HG03469 (cell line): ENCODE measurements around the gene DCST1.
"Not testable (repeated sequence)": the region's sequence is repeated elsewhere in the genome, so short reads cannot be mapped to it uniquely, and the experiment has no call there.

ENCODE experiments used
- ATAC-seq: cut with Tn5 transposase; IDR thresholded peaks from one replicate; pipeline ENCODE4 v1.9.1; 2021; ENCODE audit warnings: mild to moderate bottlenecking, moderate library complexity, moderate number of reproducible peaks; ENCODE audit not compliant: unreplicated experiment

The DCST1 gene

GRCh38 chr1:155033524-155033923, at the start of gene DCST1, which contains the start of gene DCST2:
TSS of gene DCST1 (plus strand) at chr1:155033824. CDS start at chr1:155034037, 213 bp downstream.
TSS of gene DCST2 (minus strand) at chr1:155033781. CDS start at chr1:155033701, 80 bp downstream.
- no peak for ATAC-seq

- not testable (repeated sequence) for ATAC-seq
These were observed 46.9 kb upstream of the DCST1 start for GRCh38 chr1:154986736-154987135.

DNA sequence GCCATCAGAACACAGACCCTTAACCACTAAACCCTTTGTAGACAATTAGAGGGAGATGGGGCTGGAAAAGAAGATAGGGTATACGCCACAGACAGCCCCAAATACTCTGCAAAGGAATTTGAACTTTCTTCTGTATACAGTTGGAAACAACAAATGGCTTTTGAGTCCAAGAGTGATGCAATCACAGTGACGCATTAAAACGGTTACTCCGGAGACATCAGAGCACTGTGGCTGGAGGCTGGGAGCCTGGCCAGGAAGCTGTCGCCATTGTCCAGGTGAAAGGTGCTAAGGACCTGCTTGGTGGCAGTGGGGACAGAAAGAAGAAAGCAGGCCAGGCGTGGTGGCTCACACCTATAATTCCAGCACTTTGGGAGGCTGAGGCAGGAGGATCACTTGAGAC, 46.3 kb upstream of the DCST1 start:
- ATAC-seq, result no peak

- ATAC-seq, result no peak
These were observed 45.3 kb upstream of the DCST1 start for GRCh38 chr1:154988058-154988954.

DNA sequence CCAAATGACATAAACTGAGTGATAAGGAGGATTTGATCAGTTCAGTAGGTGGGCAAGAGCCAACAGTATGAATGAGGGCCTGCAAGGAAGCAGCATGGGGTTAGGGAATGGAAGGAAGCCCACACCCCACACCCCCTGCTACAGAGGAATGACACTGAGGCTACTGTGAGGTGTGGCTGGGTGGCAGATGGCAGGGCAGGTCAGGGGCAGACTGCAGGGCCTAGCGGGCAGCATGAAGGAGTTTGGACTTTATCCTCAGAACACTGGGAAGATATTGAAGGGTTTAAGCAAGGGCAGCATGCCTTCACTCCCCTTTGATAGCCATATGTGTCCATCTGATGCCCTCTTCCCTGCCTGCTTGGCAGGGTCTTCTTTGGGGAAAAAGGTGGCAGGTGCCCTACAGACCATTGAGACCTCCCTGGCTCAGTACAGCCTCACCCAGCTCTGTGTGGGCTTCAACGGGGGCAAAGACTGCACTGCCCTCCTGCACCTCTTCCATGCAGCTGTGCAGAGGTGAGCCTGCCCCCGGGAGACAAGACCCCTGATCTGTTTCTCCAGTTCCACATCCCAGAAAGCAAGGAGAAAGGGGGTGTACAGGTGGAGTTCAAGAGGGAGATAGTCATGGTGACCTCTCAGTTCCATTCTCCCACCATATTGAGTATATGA, 44.3 kb upstream of the DCST1 start:
- ATAC-seq, result no peak

GRCh38 chr1:154990276-154990675, 43.3 kb upstream of the DCST1 start:
- no peak for ATAC-seq

- no peak for ATAC-seq
These were observed 40.7 kb upstream of the DCST1 start for GRCh38 chr1:154992721-154993571.

DNA sequence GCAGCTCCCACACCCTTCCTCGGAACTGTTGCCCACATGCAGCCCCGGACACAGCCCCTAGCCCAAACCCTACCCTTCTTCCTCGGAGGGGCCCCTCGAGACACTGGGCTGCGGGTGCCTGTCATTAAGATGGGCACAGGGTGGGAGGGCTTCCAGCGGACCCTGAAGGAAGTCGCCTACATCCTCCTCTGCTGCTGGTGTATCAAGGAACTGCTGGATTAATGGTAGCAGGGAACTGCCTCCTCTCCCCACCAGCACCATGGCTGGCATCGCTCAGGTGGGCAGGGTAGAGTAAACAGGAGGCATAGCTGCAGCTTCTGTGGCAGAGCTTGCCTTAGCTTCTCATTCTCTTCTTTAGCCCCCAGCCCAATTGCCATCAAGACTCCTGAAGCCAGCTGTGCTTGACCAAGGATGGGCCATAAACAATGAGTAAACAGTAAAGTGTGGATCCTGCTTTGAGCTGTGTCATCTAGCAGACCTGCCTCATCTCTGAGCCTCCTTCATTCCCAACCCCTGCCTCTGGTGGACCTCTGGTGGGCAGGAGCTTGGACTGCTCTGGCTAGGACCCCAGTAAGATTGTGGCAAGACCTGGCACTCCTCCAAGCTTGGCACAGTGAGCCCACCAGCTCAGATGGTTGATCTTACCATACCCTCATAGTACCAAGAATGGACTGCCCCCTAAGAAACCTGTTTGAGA, 39.9 kb upstream of the DCST1 start, which contains the start of gene LENEP:
Gene LENEP (plus strand): TSS at position 15 of the 697 bp plus-strand sequence. CDS start 22 bp downstream, at position 37.
- ATAC-seq, result no peak

- no peak for ATAC-seq
These were observed 39.4 kb upstream of the DCST1 start for GRCh38 chr1:154994269-154994587.

- no peak for ATAC-seq
These were observed 39.0 kb upstream of the DCST1 start for GRCh38 chr1:154994591-154994990.

DNA sequence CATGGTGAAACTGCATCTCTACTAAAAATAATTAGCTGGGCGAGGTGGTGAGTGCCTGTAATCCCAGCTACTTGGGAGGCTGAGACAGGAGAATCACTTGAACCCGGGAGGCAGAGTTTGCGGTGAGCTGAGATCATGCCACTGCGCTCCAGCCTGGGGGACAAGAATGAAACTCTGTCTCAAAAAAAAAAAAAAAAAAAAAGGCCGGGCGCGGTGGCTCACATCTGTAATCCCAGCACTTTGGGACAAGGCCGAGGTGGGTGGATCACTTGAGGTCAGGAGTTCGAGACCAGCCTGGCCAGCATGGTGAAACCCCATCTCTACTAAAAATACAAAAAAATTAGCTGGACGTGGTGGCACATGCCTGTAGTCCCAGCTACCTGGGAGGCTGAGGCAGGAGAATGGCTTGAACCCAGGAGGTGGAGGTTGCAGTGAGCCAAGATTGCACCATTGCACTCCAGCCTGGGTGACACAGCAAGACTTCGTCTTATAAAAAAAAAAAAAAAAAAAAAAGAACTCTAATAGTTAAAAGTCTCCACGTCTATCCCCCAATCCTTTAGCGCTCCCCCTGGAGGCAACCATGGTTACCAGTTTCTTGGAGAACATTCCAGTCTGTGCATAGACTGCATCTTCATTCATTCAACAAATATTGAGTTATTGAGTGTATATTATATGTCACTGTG, 38.2 kb upstream of the DCST1 start:
- ATAC-seq, result not testable (repeated sequence)

DNA sequence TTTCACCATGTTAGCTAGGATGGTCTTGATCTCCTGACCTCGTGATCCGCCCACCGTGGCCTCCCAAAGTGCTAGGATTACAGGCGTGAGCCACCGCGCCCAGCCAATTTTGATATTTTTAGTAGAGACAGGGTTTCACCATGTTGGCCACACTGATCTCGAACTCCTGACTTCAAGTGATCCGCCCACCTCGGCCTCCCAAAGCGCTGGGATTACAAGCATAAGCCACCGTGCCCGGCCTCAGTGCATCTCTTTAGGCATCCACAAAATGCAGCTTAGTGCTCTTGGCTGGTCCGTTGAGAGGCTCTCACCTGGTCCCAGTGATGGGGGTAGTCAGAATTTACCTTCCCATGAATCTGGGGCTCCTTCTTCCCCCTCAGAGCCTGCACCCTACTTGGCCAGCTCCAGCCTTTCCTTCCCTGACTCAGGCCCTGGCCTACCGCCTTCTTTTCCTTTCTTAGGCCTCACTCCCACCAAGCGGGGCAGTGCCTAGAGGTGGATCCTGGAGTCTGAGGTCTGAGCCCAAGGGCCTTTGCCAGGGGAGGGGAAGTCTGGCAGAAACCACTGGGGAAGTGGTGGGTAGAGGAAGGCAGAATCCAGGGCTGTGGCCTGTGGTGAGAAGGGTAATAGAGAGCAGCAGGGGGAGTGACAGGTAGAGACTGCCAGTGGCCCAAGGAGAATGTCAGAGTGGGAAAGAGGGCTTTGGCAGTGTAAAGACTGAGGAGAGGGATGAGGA, 36.5 kb upstream of the DCST1 start:
- no peak for ATAC-seq

DNA sequence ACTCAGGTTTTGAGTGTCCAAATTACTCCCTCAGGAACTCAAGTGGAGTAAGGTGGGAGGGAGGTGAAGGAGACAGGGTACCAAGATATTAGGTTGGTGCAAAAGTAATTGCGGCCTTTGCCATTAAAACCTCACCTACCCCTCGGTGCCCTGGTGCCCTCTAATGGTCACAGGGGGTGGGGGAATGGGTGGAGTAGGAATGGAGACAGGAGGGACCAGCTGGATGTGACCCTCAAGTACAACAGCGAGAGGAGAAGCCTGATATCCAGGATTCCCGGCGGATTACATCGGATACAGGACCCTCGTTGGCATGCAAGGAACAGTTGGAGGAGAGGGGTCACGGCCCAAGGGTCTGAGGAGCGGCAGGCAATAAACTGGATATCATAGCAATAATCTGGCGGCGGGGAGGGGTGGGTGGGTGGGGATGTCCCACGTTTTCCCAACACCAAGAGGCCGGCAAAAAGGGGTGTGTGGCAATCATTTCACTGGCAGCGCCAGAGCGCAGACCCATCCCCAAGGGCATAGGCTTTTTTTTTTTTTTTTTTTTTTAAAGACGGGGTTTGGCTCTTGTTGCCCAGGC, 35.3 kb upstream of the DCST1 start:
- ATAC-seq, result no peak

GRCh38 chr1:154998818-154999570, 34.6 kb upstream of the DCST1 start:
- no peak for ATAC-seq

DNA sequence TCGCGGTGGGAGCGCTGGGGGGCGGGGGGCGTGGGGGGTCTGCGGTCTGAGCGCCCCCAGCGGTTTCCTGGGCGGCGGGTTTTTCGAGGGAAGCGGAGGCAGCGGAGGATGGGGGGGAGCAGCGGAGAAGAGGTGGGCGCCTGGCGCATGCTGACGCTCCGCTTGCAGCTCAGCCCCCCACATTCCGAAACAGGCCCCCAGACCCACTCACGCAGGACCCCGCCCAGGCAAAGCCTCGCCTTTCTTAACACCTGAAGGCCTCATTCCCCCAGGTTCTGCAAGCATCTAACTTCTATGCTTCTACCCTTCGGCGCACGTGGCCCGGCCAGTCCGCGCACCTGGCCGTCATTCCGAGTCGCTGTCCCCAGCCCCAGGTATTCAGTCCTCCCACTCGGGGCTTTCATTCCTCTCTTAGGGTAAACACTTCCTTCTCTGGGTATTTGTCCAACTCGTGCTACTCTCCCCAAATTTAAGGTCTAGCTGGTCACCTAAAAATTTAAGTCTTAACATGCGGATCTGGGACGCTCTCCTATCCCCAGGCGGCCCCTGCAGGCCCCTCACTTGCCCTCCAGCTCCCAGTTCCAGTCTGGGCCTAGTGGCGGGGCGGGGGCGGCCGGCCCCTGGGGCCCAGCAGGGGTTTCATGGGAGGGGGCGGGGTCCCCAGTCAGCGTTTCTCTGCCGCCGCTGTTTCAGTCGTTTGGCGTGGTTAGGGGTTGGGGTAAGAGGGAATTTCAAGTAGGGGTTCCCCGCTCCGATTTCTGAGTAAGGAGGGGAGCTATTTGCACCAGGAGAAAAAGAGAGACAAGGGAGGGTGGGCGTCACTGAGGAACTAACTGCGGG, 33.8 kb upstream of the DCST1 start:
- ATAC-seq, result no peak

DNA sequence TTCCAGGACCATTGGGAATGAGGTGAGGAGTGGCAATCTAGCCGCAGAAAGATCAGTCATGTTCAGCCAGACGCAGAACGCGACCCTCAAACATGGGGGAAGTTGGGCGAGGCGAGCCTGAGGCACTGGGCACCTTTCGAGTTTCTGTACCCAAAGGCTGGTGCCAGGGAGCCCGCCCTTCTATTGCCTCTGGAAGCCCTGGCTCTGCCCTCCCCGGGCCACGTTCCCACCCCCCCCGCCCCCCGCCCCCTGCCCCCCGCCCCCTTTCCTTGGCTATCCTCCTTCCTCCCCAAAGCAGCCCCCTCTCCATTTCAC, 33.3 kb upstream of the DCST1 start:
- no peak for ATAC-seq

DNA sequence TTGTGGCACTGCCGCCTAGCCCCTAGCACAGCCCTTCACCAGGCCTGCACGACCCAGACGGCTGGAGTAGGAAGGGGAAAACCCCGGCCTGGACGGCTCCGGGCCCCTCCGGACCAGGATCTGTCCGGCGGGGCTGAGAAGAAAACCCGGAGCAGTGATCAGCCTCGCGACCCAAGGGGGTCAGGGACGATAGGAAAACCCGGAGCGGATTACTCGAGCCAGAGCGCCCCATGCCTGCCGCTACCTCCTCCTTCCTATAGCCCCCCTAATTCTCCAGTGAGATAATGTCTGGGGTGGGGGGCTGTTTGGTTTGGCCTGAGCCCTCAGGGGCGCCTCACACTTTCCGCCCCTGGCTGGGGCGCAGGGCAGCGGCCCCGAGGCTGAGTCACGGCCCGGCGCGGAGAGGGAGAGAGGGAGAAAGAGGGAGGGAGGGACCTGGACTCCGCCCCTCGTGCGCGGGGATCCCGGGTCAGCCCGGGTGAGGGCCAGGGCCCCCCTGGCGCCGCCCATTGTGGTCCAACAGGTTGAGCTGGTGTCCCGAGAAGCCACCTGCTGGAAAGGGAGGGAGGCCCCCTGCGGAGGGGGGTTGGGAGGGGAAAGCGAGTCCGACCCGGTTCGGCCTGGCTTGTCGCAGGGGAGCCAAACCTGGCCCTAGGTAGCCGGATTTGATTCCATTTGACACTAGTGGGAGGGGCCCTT, 32.7 kb upstream of the DCST1 start:
- ATAC-seq, result peak; percentile 22
